ENCODE data around the gene LENG1.

- no peak for TF ChIP-seq CTCF (IDR thresholded peaks at IDR 0.05)
- TF ChIP-seq POLR2A (IDR thresholded peaks at IDR 0.05): no peak
Observed at GRCh38 chr19:54206831-54207177, 47.3 kb upstream of the LENG1 start.
